Esophagus squamous epithelium (tissue), 4 donors: ENCODE results near the gene PLXNB2.

Experiments used
- CTCF ChIP-seq, 6 experiments: fragments of 450-650 bp in 4 of 6; fragments of 200-600 bp in 2 of 6; sonication (generic) in 2 of 6; IDR thresholded peaks; one replicate each; pipeline ENCODE4 v1.5.1; 2016 to 2019; ENCODE audit warnings: antibody characterized with exemption in 6 of 6, mild to moderate bottlenecking in 4 of 6, moderate library complexity in 4 of 6
- POLR2A ChIP-seq, 4 donors: fragments of 450-650 bp; IDR thresholded peaks; one replicate each; pipeline ENCODE4 v1.6.1; 2017; ENCODE audit warnings: antibody characterized with exemption in 4 of 4, mild to moderate bottlenecking in 4 of 4, moderate library complexity in 3 of 4

- TF ChIP-seq CTCF (IDR thresholded peaks at IDR 0.05) (no peak), POLR2A (IDR thresholded peaks at IDR 0.05) (no peak)
These were observed 29.7 kb downstream of the PLXNB2 start for GRCh38 chr22:50277761-50278160.
